PC-3 (cell line): Measurements from ENCODE around the gene PRRG4. TPM values are rescaled to one million over a fixed set of nuclear protein-coding genes. Genes with fewer than 3 reads are reported as not detected.

ENCODE experiments used
- ATAC-seq: fragments of 200-7000 bp; cut with Tn5 transposase; 2 replicates; pipeline ENCODE4 v1.9.1; 2020; ENCODE audit warnings: mild to moderate bottlenecking, moderate library complexity
- BruUV-seq: library from RNA; stranded (reverse); fragments of 400-500 nt; replicated peaks from 2 replicates; lab custom pipeline; 2021; lab: Mats Ljungman, UMichigan
- CTCF ChIA-PET: fragments of 300-600 bp; sonication (Branson Sonifier 250); formaldehyde crosslinking; loops from one replicate; lab custom pipeline; 2022; ENCODE audit warnings: antibody characterized with exemption; lab: Charles Lee
- POLR2A ChIA-PET: fragments of 300-600 bp; sonication (Branson Sonifier 250); formaldehyde crosslinking; loops from one replicate; lab custom pipeline; 2022; ENCODE audit warnings: antibody characterized with exemption; ENCODE audit not compliant: unreplicated experiment; lab: Charles Lee
- DNase-seq: peaks from one replicate; pipeline ENCODE4 v3.0.0-alpha.2; 2015
- H2AFZ ChIP-seq: fragments of 300-600 bp; sonication (generic); 2 replicates; pipeline ENCODE4 v1.6.0; 2016; ENCODE audit warnings: antibody characterized with exemption, low read length
- H3F3A ChIP-seq: fragments of 300-600 bp; sonication (generic); one replicate; pipeline ENCODE4 v1.6.0; 2017; ENCODE audit warnings: antibody characterized with exemption, low read length, control low read depth, mild to moderate bottlenecking; ENCODE audit not compliant: unreplicated experiment
- H3K27ac ChIP-seq: fragments of 300-600 bp; sonication (generic); 2 replicates; pipeline ENCODE4 v1.5.1; 2016; ENCODE audit warnings: mild to moderate bottlenecking, low read length
- H3K27me3 ChIP-seq: fragments of 300-600 bp; sonication (generic); 2 replicates; pipeline ENCODE4 v1.6.1; 2016; ENCODE audit warnings: low read length, mixed read lengths
- H3K36me3 ChIP-seq: fragments of 300-600 bp; sonication (generic); 2 replicates; pipeline ENCODE4 v1.6.1; 2016; ENCODE audit warnings: low read depth, mixed run types, low read length, mixed read lengths
- H3K4me1 ChIP-seq: fragments of 300-600 bp; sonication (generic); 2 replicates; pipeline ENCODE4 v1.5.1; 2016; ENCODE audit warnings: low read length; ENCODE audit not compliant: insufficient read depth
- H3K4me2 ChIP-seq: fragments of 300-600 bp; sonication (generic); 2 replicates; pipeline ENCODE4 v1.6.0; 2016; ENCODE audit warnings: low read length
- H3K4me3 ChIP-seq: fragments of 300-600 bp; sonication (generic); 2 replicates; pipeline ENCODE4 v1.5.1; 2016; ENCODE audit warnings: mild to moderate bottlenecking, low read length, mixed read lengths
- H3K79me2 ChIP-seq: fragments of 300-600 bp; sonication (generic); 2 replicates; pipeline ENCODE4 v1.6.1; 2017; ENCODE audit warnings: low read length, mixed read lengths
- H3K9ac ChIP-seq: fragments of 300-600 bp; sonication (generic); 2 replicates; pipeline ENCODE4 v1.6.0; 2016; ENCODE audit warnings: mild to moderate bottlenecking, low read length
- H3K9me2 ChIP-seq: fragments of 300-600 bp; sonication (generic); replicated peaks from 2 replicates; pipeline ENCODE4 v1.6.1; 2016; ENCODE audit warnings: mixed run types, low read length, mixed read lengths
- H3K9me3 ChIP-seq: fragments of 300-600 bp; sonication (generic); 2 replicates; pipeline ENCODE4 v1.6.1; 2016; ENCODE audit warnings: low read length, mixed read lengths
- H4K20me1 ChIP-seq: fragments of 300-600 bp; sonication (generic); 2 replicates; pipeline ENCODE4 v1.6.1; 2016; ENCODE audit warnings: low read length, mixed read lengths
- EZH2 ChIP-seq: fragments of 300-600 bp; sonication (generic); IDR thresholded peaks from one replicate; pipeline ENCODE4 v1.6.1; 2017; ENCODE audit warnings: antibody characterized with exemption, mild to moderate bottlenecking, low read length; ENCODE audit not compliant: unreplicated experiment
- EZH2phosphoT487 ChIP-seq: fragments of 300-600 bp; sonication (generic); IDR thresholded peaks from 2 replicates; pipeline ENCODE4 v1.6.1; 2018; ENCODE audit warnings: mild to moderate bottlenecking, antibody characterized with exemption, low read length, borderline replicate concordance
- intact Hi-C: fragments of 100-400 bp; cut with micrococcal nuclease; formaldehyde crosslinking; loops from 2 replicates; pipeline ENCODE4 v1.9.0; 2023
- total RNA-seq: library from RNA; depleted of rRNA; stranded (reverse); fragments of >200 nt; gene quantifications from 2 replicates; pipeline ENCODE4 v1.2.3, GENCODE V29; 2014
- TF ChIP-seq, protein P1 (sequence below): fragments of 300-600 bp; sonication (generic); conservative IDR thresholded peaks from 2 replicates; pipeline ENCODE4 v1.5.1; 2017; ENCODE audit warnings: antibody characterized with exemption, low read depth, mild to moderate bottlenecking, low read length

The PRRG4 gene
- total RNA-seq, 1 experiment from 2014 or later, result 17.9 TPM

- H2AFZ ChIP-seq, result no peak overlapping the region
- H3K9me2 ChIP-seq, result no peaks in the 10 kb centered on the region
- no peak overlapping the region for H3K4me3 ChIP-seq
- ChIA-PET POLR2A (no interaction called here), CTCF (no interaction called here)
- ATAC-seq, result no peak
- H3K4me1 ChIP-seq, result peaks cover 31% of the 10 kb centered on the region
- peaks cover 8% of the 10 kb centered on the region for H3K36me3 ChIP-seq
- intact Hi-C loops, result no loop called here
- H3F3A ChIP-seq, result no peaks in the 10 kb centered on the region
- TF ChIP-seq, protein P1, sequence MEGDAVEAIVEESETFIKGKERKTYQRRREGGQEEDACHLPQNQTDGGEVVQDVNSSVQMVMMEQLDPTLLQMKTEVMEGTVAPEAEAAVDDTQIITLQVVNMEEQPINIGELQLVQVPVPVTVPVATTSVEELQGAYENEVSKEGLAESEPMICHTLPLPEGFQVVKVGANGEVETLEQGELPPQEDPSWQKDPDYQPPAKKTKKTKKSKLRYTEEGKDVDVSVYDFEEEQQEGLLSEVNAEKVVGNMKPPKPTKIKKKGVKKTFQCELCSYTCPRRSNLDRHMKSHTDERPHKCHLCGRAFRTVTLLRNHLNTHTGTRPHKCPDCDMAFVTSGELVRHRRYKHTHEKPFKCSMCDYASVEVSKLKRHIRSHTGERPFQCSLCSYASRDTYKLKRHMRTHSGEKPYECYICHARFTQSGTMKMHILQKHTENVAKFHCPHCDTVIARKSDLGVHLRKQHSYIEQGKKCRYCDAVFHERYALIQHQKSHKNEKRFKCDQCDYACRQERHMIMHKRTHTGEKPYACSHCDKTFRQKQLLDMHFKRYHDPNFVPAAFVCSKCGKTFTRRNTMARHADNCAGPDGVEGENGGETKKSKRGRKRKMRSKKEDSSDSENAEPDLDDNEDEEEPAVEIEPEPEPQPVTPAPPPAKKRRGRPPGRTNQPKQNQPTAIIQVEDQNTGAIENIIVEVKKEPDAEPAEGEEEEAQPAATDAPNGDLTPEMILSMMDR, result no peak
- TF ChIP-seq EZH2 (no peak), EZH2phosphoT487 (no peak)
- H3K27ac ChIP-seq, result no peak overlapping the region
- no peaks in the 10 kb centered on the region for H3K27me3 ChIP-seq
- no peaks in the 10 kb centered on the region for H4K20me1 ChIP-seq
- H3K9ac ChIP-seq, result no peak overlapping the region
- no peaks in the 10 kb centered on the region for H3K9me3 ChIP-seq
- BruUV-seq, result no TSS peak
- no peak overlapping the region for H3K4me2 ChIP-seq
- H3K79me2 ChIP-seq, result peaks cover 35% of the 10 kb centered on the region
- DNase-seq, result no peak
Measured at GRCh38 chr11:32833921-32834320, 4.2 kb downstream of the PRRG4 start.

GRCh38 chr11:32836946-32837345 lies 7.2 kb downstream of the PRRG4 start:
- ATAC-seq (no peak), DNase-seq (no peak)
- H3K4me2 ChIP-seq, result no peak overlapping the region
- H3K27me3 ChIP-seq, result no peaks in the 10 kb centered on the region
- H3K36me3 ChIP-seq, result peaks cover 14% of the 10 kb centered on the region
- no peaks in the 10 kb centered on the region for H3K9me2 ChIP-seq
- H3K79me2 ChIP-seq, result peaks cover 13% of the 10 kb centered on the region; the same call in 1 of the 2 replicates
- intact Hi-C loops, result no loop called here
- no peak overlapping the region for H2AFZ ChIP-seq
- no peak overlapping the region for H3K27ac ChIP-seq
- no TSS peak for BruUV-seq
- no peaks in the 10 kb centered on the region for H3F3A ChIP-seq
- ChIA-PET POLR2A (no interaction called here), CTCF (no interaction called here)
- no peak overlapping the region for H3K9ac ChIP-seq
- H4K20me1 ChIP-seq, result no peaks in the 10 kb centered on the region
- peaks cover 29% of the 10 kb centered on the region for H3K4me1 ChIP-seq
- no peak for TF ChIP-seq EZH2
- no peak for TF ChIP-seq EZH2phosphoT487
- TF ChIP-seq, protein P1, result no peak
- no peak overlapping the region for H3K4me3 ChIP-seq
- no peaks in the 10 kb centered on the region for H3K9me3 ChIP-seq

GRCh38 chr11:32838505-32839274 lies 9.0 kb downstream of the PRRG4 start:
- Histone ChIP-seq H3K9me2 (no peaks in the 10 kb centered on the region), H3K9me3 (no peaks in the 10 kb centered on the region), H3F3A (no peaks in the 10 kb centered on the region), H3K79me2 (peaks cover 13% of the 10 kb centered on the region; the same call in 1 of the 2 replicates), H4K20me1 (no peaks in the 10 kb centered on the region), H2AFZ (no peak overlapping the region), H3K4me1 (peaks cover 29% of the 10 kb centered on the region), H3K36me3 (peaks cover 16% of the 10 kb centered on the region), H3K27me3 (no peaks in the 10 kb centered on the region), H3K27ac (peak overlapping the region; percentile 42), H3K4me2 (peak overlapping the region; percentile 20), H3K4me3 (peak overlapping the region; percentile 4; the same call in 1 of the 2 replicates), H3K9ac (no peak overlapping the region)
- DNase-seq (peak; percentile 81), ATAC-seq (peak; percentile 78)
- CTCF ChIA-PET, result interaction anchor here (1.0 kb wide), 1 partner anchor 30 kb away, joined by 3 read pairs; no protein-coding TSS in a partner anchor
- POLR2A ChIA-PET, result interaction anchor here (0.6 kb wide), 1 partner anchor 43 kb away, joined by 10 read pairs; no protein-coding TSS in a partner anchor
- TF ChIP-seq EZH2, result no peak
- intact Hi-C loops, result no loop called here
- no TSS peak for BruUV-seq
